Measurements from ENCODE around the gene PRPF31. TPM values are rescaled to one million over a fixed set of nuclear protein-coding genes. Genes with fewer than 3 reads are reported as not detected.

PRPF31 gene
- total RNA-seq, 1 experiment from 2014 or later, result 84.4 TPM

DNA sequence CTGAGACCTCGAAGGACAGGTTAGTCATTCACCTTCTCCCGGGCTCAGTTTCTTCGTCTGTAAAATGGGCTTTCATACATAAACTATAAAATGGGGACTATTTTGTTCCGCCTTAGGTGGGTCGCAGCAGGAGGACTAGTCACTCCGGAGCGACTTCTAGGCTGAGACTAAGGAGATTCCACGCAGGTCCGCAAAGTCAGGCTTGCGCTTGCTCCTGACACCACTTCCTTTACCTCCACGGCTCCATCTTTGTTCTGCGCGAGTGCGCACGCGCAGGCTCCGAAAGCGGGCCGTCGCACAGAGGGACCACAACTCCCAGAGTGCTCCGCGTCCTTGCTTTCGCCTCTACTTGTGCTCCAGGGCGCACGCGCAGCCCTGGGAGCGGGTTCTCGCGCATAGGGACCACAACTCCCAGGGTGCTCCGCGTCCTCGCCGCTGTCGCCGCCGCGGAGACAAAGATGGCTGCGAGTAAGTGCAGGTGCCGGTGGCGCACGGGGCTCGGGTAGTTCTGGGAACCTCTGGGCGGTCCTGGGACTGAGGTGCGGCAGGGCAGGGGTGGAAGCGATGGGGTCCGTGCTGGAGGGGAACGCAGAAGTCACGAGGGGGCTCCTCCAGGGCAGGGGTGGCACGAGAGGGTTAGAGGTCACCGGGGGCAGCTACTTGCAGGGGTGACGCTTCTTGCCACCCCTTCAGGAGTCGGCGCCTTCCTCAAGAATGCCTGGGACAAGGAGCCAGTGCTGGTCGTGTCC lies 13.0 kb upstream of the PRPF31 start, which contains the start of gene NDUFA3:
NDUFA3 (plus strand) TSS at position 435 of the 749 bp plus-strand sequence; CDS start at position 459, 24 bp downstream.
- Histone ChIP-seq H2BK5ac (ENCODE audit: insufficient read length, low read length) (no peak within 1 kb of the TSS), H4K20me1 (ENCODE audit: control insufficient read depth, insufficient read depth, insufficient read length) (no peaks in the 10 kb centered on the region), H3K79me2 (ENCODE audit: insufficient read depth, low read length) (peaks cover 1% of the 10 kb centered on the region; the same call in 1 of the 2 replicates), H3K27me3 (ENCODE audit: insufficient read depth, low read length) (no peaks in the 10 kb centered on the region), H3K4me2 (ENCODE audit: insufficient read depth, insufficient read length, low read length) (peak within 1 kb of the TSS; percentile 89), H2AFZ (ENCODE audit: low read length) (no peak within 1 kb of the TSS), H3K79me1 (ENCODE audit: insufficient read depth, low read depth, low read length, poor library complexity, severe bottlenecking) (peaks cover 4% of the 10 kb centered on the region), H3K14ac (ENCODE audit: insufficient read depth, low read length) (peak within 1 kb of the TSS; percentile 41), H2BK12ac (ENCODE audit: insufficient read length, low read depth, low read length) (no peak within 1 kb of the TSS), H2BK120ac (ENCODE audit: low read depth, low read length, poor library complexity, severe bottlenecking) (no peak within 1 kb of the TSS), H4K5ac (ENCODE audit: insufficient read length, low read depth, low read length) (no peak within 1 kb of the TSS), H2BK20ac (ENCODE audit: low read depth, low read length, poor library complexity, severe bottlenecking) (no peak within 1 kb of the TSS), H3K56ac (ENCODE audit: insufficient read length, low read depth, low read length) (no peak within 1 kb of the TSS), H3K18ac (ENCODE audit: insufficient read length, low read depth, low read length) (peak within 1 kb of the TSS; percentile 58), H3K4me1 (ENCODE audit: insufficient read depth, low read length) (no peaks in the 10 kb centered on the region), H2BK15ac (ENCODE audit: low read depth, low read length) (no peak within 1 kb of the TSS), H3T11ph (ENCODE audit: low read length) (no peak within 1 kb of the TSS), H4K8ac (replicated peaks; ENCODE audit: insufficient read length, low read depth, low read length) (no peak within 1 kb of the TSS), H3K23me2 (ENCODE audit: insufficient read length, low read depth, low read length, poor library complexity, severe bottlenecking) (peaks cover 5% of the 10 kb centered on the region), H3K4ac (ENCODE audit: low read depth, low read length) (no peak within 1 kb of the TSS), H3K23ac (ENCODE audit: insufficient read length, low read depth, low read length) (no peak within 1 kb of the TSS), H3K9me3 (ENCODE audit: control insufficient read depth, low read depth, low read length) (no peaks in the 10 kb centered on the region), H3K27ac (ENCODE audit: insufficient read length, low read depth, low read length) (no peak within 1 kb of the TSS), H4K91ac (ENCODE audit: insufficient read length, low read depth, low read length) (no peak within 1 kb of the TSS), H2AK5ac (ENCODE audit: insufficient read length, low read length) (no peak within 1 kb of the TSS), H3K9ac (ENCODE audit: extremely low read depth, insufficient read length, low read length) (peak within 1 kb of the TSS; percentile 78)
- peak; percentile 99 for DNase-seq
- peak within 1 kb of the TSS; percentile 99 to 100 for H3K4me3 Mint-ChIP-seq
- H3K36me3 Mint-ChIP-seq (ENCODE audit: insufficient read depth in 1 of 3, low read depth in 3 of 3), result peaks cover 24 to 28% (median 28%) of the 10 kb centered on the region in 3 experiments
- TF ChIP-seq, protein P1, sequence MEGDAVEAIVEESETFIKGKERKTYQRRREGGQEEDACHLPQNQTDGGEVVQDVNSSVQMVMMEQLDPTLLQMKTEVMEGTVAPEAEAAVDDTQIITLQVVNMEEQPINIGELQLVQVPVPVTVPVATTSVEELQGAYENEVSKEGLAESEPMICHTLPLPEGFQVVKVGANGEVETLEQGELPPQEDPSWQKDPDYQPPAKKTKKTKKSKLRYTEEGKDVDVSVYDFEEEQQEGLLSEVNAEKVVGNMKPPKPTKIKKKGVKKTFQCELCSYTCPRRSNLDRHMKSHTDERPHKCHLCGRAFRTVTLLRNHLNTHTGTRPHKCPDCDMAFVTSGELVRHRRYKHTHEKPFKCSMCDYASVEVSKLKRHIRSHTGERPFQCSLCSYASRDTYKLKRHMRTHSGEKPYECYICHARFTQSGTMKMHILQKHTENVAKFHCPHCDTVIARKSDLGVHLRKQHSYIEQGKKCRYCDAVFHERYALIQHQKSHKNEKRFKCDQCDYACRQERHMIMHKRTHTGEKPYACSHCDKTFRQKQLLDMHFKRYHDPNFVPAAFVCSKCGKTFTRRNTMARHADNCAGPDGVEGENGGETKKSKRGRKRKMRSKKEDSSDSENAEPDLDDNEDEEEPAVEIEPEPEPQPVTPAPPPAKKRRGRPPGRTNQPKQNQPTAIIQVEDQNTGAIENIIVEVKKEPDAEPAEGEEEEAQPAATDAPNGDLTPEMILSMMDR (conservative IDR thresholded peaks at IDR 0.05), result no peak
- no peaks in the 10 kb centered on the region; the same call in 1 of the 2 replicates for H3K27me3 Mint-ChIP-seq (ENCODE audit: low read depth)
- H3K4me1 Mint-ChIP-seq, result peaks cover 6 to 10% of the 10 kb centered on the region in 2 experiments
- H3K27ac Mint-ChIP-seq, result peak within 1 kb of the TSS; percentile 93 to 99 (median 99)
- no CpG with 5 or more reads among the region's 54 CpGs for WGBS (ENCODE audit: extremely low coverage, insufficient read length, low lambda C conversion rate)
- no peaks in the 10 kb centered on the region; a peak in 1 of 5 replicates for H3K9me3 Mint-ChIP-seq
